ENCODE data around the gene FAM20C.

The FAM20C gene

DNA sequence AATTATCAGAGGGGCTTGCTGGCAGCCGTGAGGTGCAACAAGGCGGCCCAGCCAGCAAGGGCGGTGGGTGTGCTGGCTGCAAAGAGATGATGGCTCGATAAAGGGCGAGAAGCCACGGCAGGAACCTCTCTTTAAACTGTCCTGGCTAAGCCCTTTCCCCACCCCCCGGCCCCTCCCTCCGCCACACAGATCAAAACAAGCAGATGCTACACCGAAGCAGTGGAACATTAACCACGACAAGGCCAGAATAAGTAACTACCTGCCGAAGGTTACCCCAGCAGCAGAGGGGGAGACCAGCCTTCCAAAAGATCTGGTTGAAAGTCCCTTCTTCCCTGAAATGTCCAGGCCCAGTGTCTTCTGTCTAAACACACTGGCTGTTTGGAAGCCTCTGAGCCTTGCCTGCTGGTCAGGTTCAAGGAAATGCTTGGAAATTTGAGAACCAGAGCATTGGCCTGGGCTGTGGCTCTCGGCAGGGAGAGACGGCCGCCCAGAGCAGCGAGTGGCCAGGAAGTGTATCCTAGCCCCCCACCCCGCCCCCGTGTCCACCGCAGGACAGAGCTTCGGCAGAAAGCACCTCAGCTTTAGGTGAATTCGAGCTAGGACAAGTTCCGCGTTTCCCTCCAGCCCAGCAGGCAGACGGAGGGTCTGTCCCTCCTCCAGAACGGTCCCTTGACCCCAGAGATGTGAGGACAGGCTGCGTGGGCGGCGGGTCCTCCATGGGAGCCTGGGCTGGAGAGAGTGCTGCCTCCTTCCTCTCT lies 2.1 kb downstream of the FAM20C start:
- Histone ChIP-seq H3K4me3 (ENCODE audit: low read depth in 1 of 2, low read length in 1 of 2) (peak overlapping the region in 1 of 2 experiments; percentile 5), H3K4me1 (ENCODE audit: control insufficient read depth in 1 of 2, insufficient read depth in 1 of 2, low read depth in 1 of 2, low read length in 1 of 2) (peaks cover 7 to 22% of the 10 kb centered on the region in 2 experiments), H3K27ac (no peak overlapping the region), H3K27me3 (peaks cover 68% of the 10 kb centered on the region), H3K9me3 (no peaks in the 10 kb centered on the region), H3K36me3 (no peaks in the 10 kb centered on the region)
- TF ChIP-seq, protein P1, sequence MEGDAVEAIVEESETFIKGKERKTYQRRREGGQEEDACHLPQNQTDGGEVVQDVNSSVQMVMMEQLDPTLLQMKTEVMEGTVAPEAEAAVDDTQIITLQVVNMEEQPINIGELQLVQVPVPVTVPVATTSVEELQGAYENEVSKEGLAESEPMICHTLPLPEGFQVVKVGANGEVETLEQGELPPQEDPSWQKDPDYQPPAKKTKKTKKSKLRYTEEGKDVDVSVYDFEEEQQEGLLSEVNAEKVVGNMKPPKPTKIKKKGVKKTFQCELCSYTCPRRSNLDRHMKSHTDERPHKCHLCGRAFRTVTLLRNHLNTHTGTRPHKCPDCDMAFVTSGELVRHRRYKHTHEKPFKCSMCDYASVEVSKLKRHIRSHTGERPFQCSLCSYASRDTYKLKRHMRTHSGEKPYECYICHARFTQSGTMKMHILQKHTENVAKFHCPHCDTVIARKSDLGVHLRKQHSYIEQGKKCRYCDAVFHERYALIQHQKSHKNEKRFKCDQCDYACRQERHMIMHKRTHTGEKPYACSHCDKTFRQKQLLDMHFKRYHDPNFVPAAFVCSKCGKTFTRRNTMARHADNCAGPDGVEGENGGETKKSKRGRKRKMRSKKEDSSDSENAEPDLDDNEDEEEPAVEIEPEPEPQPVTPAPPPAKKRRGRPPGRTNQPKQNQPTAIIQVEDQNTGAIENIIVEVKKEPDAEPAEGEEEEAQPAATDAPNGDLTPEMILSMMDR (IDR thresholded peaks at IDR 0.05) = no peak

DNA sequence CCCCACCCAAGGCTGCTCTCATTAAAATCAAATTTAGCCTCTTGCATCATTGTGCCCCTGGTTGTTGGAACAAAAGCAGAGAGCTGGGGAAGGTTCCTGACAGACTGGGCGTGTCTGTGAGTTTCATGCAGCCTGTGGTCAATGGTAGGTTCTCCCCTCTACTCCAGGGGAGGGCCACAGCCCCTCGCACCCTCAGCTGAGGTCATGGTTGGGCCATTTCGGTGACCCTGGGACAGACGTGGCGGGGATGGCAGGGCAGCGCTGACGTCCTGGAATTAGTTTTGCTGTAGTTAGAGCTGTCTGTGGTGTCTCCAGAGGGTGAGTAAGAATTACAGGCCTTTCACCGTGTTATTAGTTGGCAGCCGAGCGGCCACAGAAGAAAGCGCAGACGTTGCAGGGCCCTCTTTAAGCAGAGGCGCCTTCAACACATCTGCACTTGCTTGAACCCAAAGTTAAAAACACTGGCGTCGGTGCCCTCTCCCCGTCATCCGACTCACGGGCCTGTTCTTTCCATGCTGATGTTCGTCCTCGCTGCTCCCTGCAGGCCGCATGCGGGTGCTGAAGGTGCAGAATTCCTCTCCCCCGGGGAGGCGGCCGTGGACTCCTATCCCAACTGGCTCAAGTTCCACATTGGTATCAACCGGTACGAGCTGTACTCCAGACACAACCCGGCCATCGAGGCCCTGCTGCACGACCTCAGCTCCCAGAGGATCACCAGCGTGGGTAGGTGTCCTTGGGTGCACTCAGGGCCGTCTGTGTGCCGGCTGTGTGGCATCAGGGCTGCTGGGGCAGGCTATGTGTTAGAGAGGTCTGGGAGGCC lies 2.8 kb downstream of the FAM20C start:
- TF ChIP-seq, protein P1 (IDR thresholded peaks at IDR 0.05) = no peak
- Histone ChIP-seq H3K27me3 (peaks cover 60% of the 10 kb centered on the region), H3K27ac (no peak overlapping the region), H3K36me3 (no peaks in the 10 kb centered on the region), H3K4me3 (ENCODE audit: low read depth in 1 of 2, low read length in 1 of 2) (no peak overlapping the region), H3K9me3 (no peaks in the 10 kb centered on the region), H3K4me1 (ENCODE audit: control insufficient read depth in 1 of 2, insufficient read depth in 1 of 2, low read depth in 1 of 2, low read length in 1 of 2) (peaks cover 7 to 22% of the 10 kb centered on the region in 2 experiments)

DNA sequence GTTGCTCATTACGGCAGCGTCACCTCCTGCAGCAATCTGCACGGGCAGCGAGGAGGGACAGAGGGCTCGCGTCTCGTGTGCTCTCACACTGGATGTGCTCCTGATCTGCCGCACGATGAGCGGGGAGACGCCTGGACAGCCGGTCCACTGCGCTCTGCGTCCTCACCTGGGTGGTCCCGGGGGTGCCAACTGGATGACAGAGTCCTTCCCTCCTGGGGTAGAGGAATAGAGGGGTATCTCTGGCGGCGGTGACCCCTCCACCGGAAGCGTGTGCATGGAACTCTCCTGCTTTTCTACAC lies 3.4 kb downstream of the FAM20C start:
- Histone ChIP-seq H3K36me3 (no peaks in the 10 kb centered on the region), H3K27ac (no peak overlapping the region), H3K9me3 (no peaks in the 10 kb centered on the region), H3K4me3 (ENCODE audit: low read depth in 1 of 2, low read length in 1 of 2) (no peak overlapping the region), H3K27me3 (peaks cover 55% of the 10 kb centered on the region), H3K4me1 (ENCODE audit: control insufficient read depth in 1 of 2, insufficient read depth in 1 of 2, low read depth in 1 of 2, low read length in 1 of 2) (peaks cover 7 to 22% of the 10 kb centered on the region in 2 experiments)
- TF ChIP-seq, protein P1 (IDR thresholded peaks at IDR 0.05) = no peak

DNA sequence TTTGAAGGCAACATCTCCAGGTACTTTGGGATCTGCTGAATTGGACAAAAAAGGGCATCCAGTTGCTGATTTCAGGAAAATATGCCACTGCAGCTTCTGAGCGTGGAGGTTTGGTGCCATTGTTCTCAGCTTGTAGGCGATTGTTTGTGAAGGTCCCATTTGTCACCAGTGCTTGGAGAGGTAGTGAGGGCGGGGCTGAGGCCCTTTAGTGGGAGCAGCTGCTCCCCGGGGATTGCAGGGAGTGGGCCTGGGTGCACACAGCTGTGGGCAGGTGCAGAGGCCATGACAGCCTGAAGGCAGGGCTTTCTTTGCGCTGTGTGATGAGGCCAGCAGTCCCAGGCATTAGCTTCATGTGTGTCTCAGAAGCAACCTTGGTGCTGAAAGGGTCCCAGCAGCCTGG lies 3.9 kb downstream of the FAM20C start:
- H3K4me1 ChIP-seq (ENCODE audit: control insufficient read depth in 1 of 2, insufficient read depth in 1 of 2, low read depth in 1 of 2, low read length in 1 of 2) = peaks cover 7 to 21% of the 10 kb centered on the region in 2 experiments
- H3K4me3 ChIP-seq (ENCODE audit: low read depth in 1 of 2, low read length in 1 of 2) = no peak overlapping the region
- TF ChIP-seq, protein P1 (IDR thresholded peaks at IDR 0.05) = no peak
- no peaks in the 10 kb centered on the region for H3K36me3 ChIP-seq
- H3K27ac ChIP-seq = no peak overlapping the region
- no peaks in the 10 kb centered on the region for H3K9me3 ChIP-seq
- H3K27me3 ChIP-seq = peaks cover 49% of the 10 kb centered on the region

DNA sequence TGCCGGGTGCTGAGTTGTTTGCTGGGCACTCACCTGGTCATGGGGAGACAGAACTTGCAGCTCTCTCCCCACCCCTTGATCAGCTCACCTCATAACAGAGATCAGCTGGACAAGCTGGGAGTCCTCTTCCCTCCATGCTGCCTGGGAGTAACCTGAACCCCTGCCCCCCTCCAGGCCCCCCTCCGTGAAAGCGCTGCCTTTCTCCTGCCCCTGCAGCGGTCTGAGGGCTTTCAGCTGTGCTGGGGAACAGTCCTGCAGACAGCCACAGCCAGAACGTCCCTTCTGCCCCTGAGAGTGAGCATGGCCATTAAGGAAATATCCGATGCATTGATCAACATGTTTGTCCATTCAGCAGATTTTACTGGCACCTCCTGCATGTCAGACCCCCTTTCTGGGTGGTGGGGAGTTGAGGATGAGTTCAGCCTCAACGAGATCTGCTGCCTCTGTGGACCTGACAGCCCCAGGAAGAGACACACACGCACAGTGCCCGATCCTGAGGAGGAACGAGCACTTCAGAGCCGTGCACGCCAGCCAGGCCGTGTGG lies 4.5 kb downstream of the FAM20C start:
- Histone ChIP-seq H3K27ac (no peak overlapping the region), H3K4me1 (ENCODE audit: control insufficient read depth in 1 of 2, insufficient read depth in 1 of 2, low read depth in 1 of 2, low read length in 1 of 2) (peaks cover 3 to 16% of the 10 kb centered on the region in 2 experiments), H3K27me3 (peaks cover 44% of the 10 kb centered on the region), H3K4me3 (ENCODE audit: low read depth in 1 of 2, low read length in 1 of 2) (no peak overlapping the region), H3K9me3 (no peaks in the 10 kb centered on the region), H3K36me3 (no peaks in the 10 kb centered on the region)
- TF ChIP-seq, protein P1 (IDR thresholded peaks at IDR 0.05) = no peak
